ENCODE measurements around the gene GLB1L3.
"Not testable (repeated sequence)": the region's sequence is repeated elsewhere in the genome, so short reads cannot be mapped to it uniquely, and the experiment has no call there.

The GLB1L3 gene

GRCh38 chr11:134252346-134253187, 23.6 kb upstream of the GLB1L3 start:
- DNase-seq = peak; percentile 29 to 50

GRCh38 chr11:134253188-134253993, 22.8 kb upstream of the GLB1L3 start, which contains the start of the genes ACAD8 and THYN1:
TSS of gene ACAD8 (plus strand) at chr11:134253568. CDS start at chr11:134253601, 33 bp downstream.
TSS of gene THYN1 (minus strand) at chr11:134253352. CDS start at chr11:134252882, 470 bp downstream.
- peak; percentile 99 for DNase-seq

GRCh38 chr11:134254433-134255183, 21.6 kb upstream of the GLB1L3 start:
- DNase-seq = no peak

GRCh38 chr11:134255184-134255561, 21.0 kb upstream of the GLB1L3 start:
- DNase-seq = not testable (repeated sequence)

GRCh38 chr11:134257101-134257500, 19.1 kb upstream of the GLB1L3 start:
- no peak for DNase-seq

- DNase-seq = no peak
Observed at GRCh38 chr11:134258577-134258976, 17.6 kb upstream of the GLB1L3 start.

- DNase-seq = no peak
Observed at GRCh38 chr11:134260503-134260902, 15.7 kb upstream of the GLB1L3 start.

GRCh38 chr11:134260983-134261382, 15.2 kb upstream of the GLB1L3 start:
- no peak for DNase-seq

- peak; percentile 54 to 61 for DNase-seq
Observed at GRCh38 chr11:134261626-134262488, 14.3 kb upstream of the GLB1L3 start.

- no peak for DNase-seq
Observed at GRCh38 chr11:134264966-134265764, 11.0 kb upstream of the GLB1L3 start.

- DNase-seq = no peak
Observed at GRCh38 chr11:134266440-134266839, 9.7 kb upstream of the GLB1L3 start.

GRCh38 chr11:134266841-134267251, 9.3 kb upstream of the GLB1L3 start:
- no peak for DNase-seq

- DNase-seq = no peak
Observed at GRCh38 chr11:134267461-134267860, 8.7 kb upstream of the GLB1L3 start.

GRCh38 chr11:134267966-134268365, 8.2 kb upstream of the GLB1L3 start:
- DNase-seq = no peak

GRCh38 chr11:134270250-134270714, 5.9 kb upstream of the GLB1L3 start:
- peak; percentile 42 to 67 for DNase-seq

- no peak for DNase-seq
Observed at GRCh38 chr11:134271978-134272377, 4.2 kb upstream of the GLB1L3 start.

- peak in 1 of 2 experiments; percentile 18 for DNase-seq
Observed at GRCh38 chr11:134272381-134273316, 3.5 kb upstream of the GLB1L3 start.

GRCh38 chr11:134273317-134273712, 2.9 kb upstream of the GLB1L3 start:
- no peak for DNase-seq

GRCh38 chr11:134275188-134275533, 1.0 kb upstream of the GLB1L3 start:
- DNase-seq = no peak
